IMR-90 (cell line): ENCODE measurements around the gene INPP1. TPM values are rescaled to one million over a fixed set of nuclear protein-coding genes. Genes with fewer than 3 reads are reported as not detected.

Source experiments
- ATAC-seq: fragments of 200-7000 bp; cut with Tn5 transposase; 2 replicates; pipeline ENCODE4 v1.9.1; 2020; ENCODE audit warnings: low read depth, mild to moderate bottlenecking, moderate library complexity
- BruUV-seq: library from RNA; stranded (reverse); fragments of 400-500 nt; replicated peaks from 2 replicates; lab custom pipeline; 2021; lab: Mats Ljungman, UMichigan
- CTCF ChIA-PET: fragments of 300-600 bp; formaldehyde crosslinking; extraction: SDS; loops from one replicate; lab custom pipeline; 2021; ENCODE audit warnings: antibody characterized with exemption; lab: Yijun Ruan, JAX
- POLR2A ChIA-PET: fragments of 300-600 bp; sonication (Branson Sonifier 250); formaldehyde crosslinking; loops from one replicate; lab custom pipeline; 2022; ENCODE audit warnings: antibody characterized with exemption; ENCODE audit not compliant: unreplicated experiment; lab: Charles Lee
- DNase-seq: peaks from one replicate; pipeline ENCODE4 v3.0.0; 2013
- H2AFZ ChIP-seq: replicated peaks from 2 replicates; pipeline ENCODE3; 2013; ENCODE audit warnings: low read length, mild to moderate bottlenecking; ENCODE audit not compliant: poor library complexity
- H2AK5ac ChIP-seq: 2 replicates; pipeline ENCODE4 v1.6.1; 2013; ENCODE audit warnings: low read depth, low read length, inconsistent platforms
- H2AK9ac ChIP-seq: replicated peaks from 2 replicates; pipeline ENCODE3; 2013; ENCODE audit warnings: mild to moderate bottlenecking, low read depth, low read length, moderate library complexity; ENCODE audit not compliant: poor library complexity
- H2BK120ac ChIP-seq: 2 replicates; pipeline ENCODE4 v1.6.1; 2013; ENCODE audit warnings: low read depth, low read length, inconsistent platforms
- H2BK15ac ChIP-seq: 3 replicates; pipeline ENCODE4 v1.6.1; 2013; ENCODE audit warnings: low read depth, low read length, inconsistent platforms
- H2BK20ac ChIP-seq: 2 replicates; pipeline ENCODE4 v1.6.1; 2013; ENCODE audit warnings: low read depth, mild to moderate bottlenecking, inconsistent platforms, low read length, moderate library complexity
- H2BK5ac ChIP-seq: 2 replicates; pipeline ENCODE4 v1.6.1; 2013; ENCODE audit warnings: mild to moderate bottlenecking, low read depth, low read length, inconsistent platforms; ENCODE audit not compliant: poor library complexity, severe bottlenecking
- H3K14ac ChIP-seq: replicated peaks from 2 replicates; pipeline ENCODE4 v1.6.1; 2013; ENCODE audit warnings: low read depth, low read length, inconsistent platforms
- H3K18ac ChIP-seq: 2 replicates; pipeline ENCODE4 v1.6.1; 2013; ENCODE audit warnings: low read depth, low read length, control low read depth
- H3K23ac ChIP-seq: 2 replicates; pipeline ENCODE4 v1.6.1; 2013; ENCODE audit warnings: low read depth, low read length, inconsistent platforms
- H3K27ac ChIP-seq: 2 replicates; pipeline ENCODE4 v1.5.1; 2013; ENCODE audit warnings: mild to moderate bottlenecking, control low read depth, low read length; ENCODE audit not compliant: insufficient read depth
- H3K27me3 ChIP-seq: 2 replicates; pipeline ENCODE4 v1.6.1; 2013; ENCODE audit warnings: low read length; ENCODE audit not compliant: control insufficient read depth, insufficient read depth
- H3K36me3 ChIP-seq: 2 replicates; pipeline ENCODE4 v1.6.1; 2013; ENCODE audit warnings: low read length, mixed read lengths; ENCODE audit not compliant: control insufficient read depth, insufficient read depth
- H3K4ac ChIP-seq: 2 replicates; pipeline ENCODE4 v1.6.1; 2013; ENCODE audit warnings: low read depth, low read length, inconsistent platforms
- H3K4me1 ChIP-seq: 2 replicates; pipeline ENCODE4 v1.6.1; 2013; ENCODE audit warnings: low read length, mixed read lengths; ENCODE audit not compliant: control insufficient read depth, insufficient read depth
- H3K4me2 ChIP-seq: 2 replicates; pipeline ENCODE4 v1.6.1; 2013; ENCODE audit warnings: low read depth, mild to moderate bottlenecking, control low read depth, low read length, moderate library complexity
- H3K4me3 ChIP-seq: 2 replicates; pipeline ENCODE4 v1.5.1; 2013; ENCODE audit warnings: low read depth, mild to moderate bottlenecking, control low read depth, low read length, moderate library complexity; ENCODE audit not compliant: insufficient read depth
- H3K56ac ChIP-seq: 2 replicates; pipeline ENCODE4 v1.6.1; 2013; ENCODE audit warnings: low read length, inconsistent platforms; ENCODE audit not compliant: insufficient read depth; ENCODE audit errors: extremely low read depth
- H3K79me1 ChIP-seq, 2 experiments: 2 replicates each; pipeline ENCODE4 v1.6.1; 2013; ENCODE audit warnings: low read length in 2 of 2, inconsistent platforms in 1 of 2, low read depth in 1 of 2
- H3K9ac ChIP-seq: 2 replicates; pipeline ENCODE4 v1.6.1; 2013; ENCODE audit warnings: low read depth, low read length, control low read depth
- H3K9me1 ChIP-seq: 2 replicates; pipeline ENCODE4 v1.6.1; 2013; ENCODE audit warnings: low read length, inconsistent platforms; ENCODE audit not compliant: insufficient read depth
- H3K9me3 ChIP-seq: 2 replicates; pipeline ENCODE4 v1.6.1; 2013; ENCODE audit warnings: low read length; ENCODE audit not compliant: control insufficient read depth, insufficient read depth
- H4K20me1 ChIP-seq: 2 replicates; pipeline ENCODE4 v1.6.1; 2013; ENCODE audit warnings: low read length, inconsistent platforms; ENCODE audit not compliant: insufficient read depth
- H4K5ac ChIP-seq: 2 replicates; pipeline ENCODE4 v1.6.1; 2013; ENCODE audit warnings: mild to moderate bottlenecking, low read depth, low read length, control low read depth
- H4K8ac ChIP-seq, 2 experiments: 2 replicates each; pipeline ENCODE4 v1.6.1; 2013; ENCODE audit warnings: low read depth in 2 of 2, low read length in 2 of 2, control low read depth in 1 of 2, inconsistent platforms in 1 of 2
- H4K91ac ChIP-seq: 2 replicates; pipeline ENCODE4 v1.6.1; 2013; ENCODE audit warnings: low read depth, low read length, inconsistent platforms; ENCODE audit not compliant: insufficient read depth
- CHD1 ChIP-seq: IDR thresholded peaks from 2 replicates; pipeline ENCODE4 v1.6.1; 2012; ENCODE audit warnings: low read depth, low read length, improper control_type of control experiment
- CTCF ChIP-seq: conservative IDR thresholded peaks from 2 replicates; pipeline ENCODE4 v1.5.1; 2012; ENCODE audit warnings: mild to moderate bottlenecking, low read depth, low read length, improper control_type of control experiment
- ELK1 ChIP-seq: fragments of 150-350 bp; IDR thresholded peaks from 2 replicates; pipeline ENCODE4 v1.6.1; 2016; ENCODE audit warnings: low read depth, mild to moderate bottlenecking, low read length, moderate library complexity, borderline replicate concordance
- MAFK ChIP-seq: IDR thresholded peaks from 2 replicates; pipeline ENCODE4 v1.6.1; 2012; ENCODE audit warnings: low read depth, low read length, improper control_type of control experiment
- POLR2A ChIP-seq: IDR thresholded peaks from 2 replicates; pipeline ENCODE4 v1.6.1; 2012; ENCODE audit warnings: mild to moderate bottlenecking, low read depth, low read length
- RCOR1 ChIP-seq: IDR thresholded peaks from 2 replicates; pipeline ENCODE4 v1.6.1; 2012; ENCODE audit warnings: mild to moderate bottlenecking, low read length, improper control_type of control experiment; ENCODE audit not compliant: insufficient replicate concordance
- RFX5 ChIP-seq: IDR thresholded peaks from 2 replicates; pipeline ENCODE4 v1.8.0; 2012; ENCODE audit warnings: low read depth, mild to moderate bottlenecking, low read length, moderate library complexity
- SMC3 ChIP-seq: fragments of 150-350 bp; IDR thresholded peaks from 2 replicates; pipeline ENCODE4 v1.6.1; 2016; ENCODE audit warnings: low read depth, mild to moderate bottlenecking, antibody characterized with exemption, low read length, moderate library complexity
- WGBS, 2 experiments: methylation state at CpG; one replicate each; pipeline versions ENCODE4 v1.1.5 to v1.1.7; 2013; ENCODE audit warnings: missing lambda C conversion rate in 2 of 2; ENCODE audit not compliant: insufficient read length in 1 of 2; ENCODE audit errors: extremely low coverage in 2 of 2; 5-methylcytosine and 5-hydroxymethylcytosine counted together
- dilution Hi-C: fragments of 300-500 bp; cut with HindIII; formaldehyde crosslinking; loops from one replicate; pipeline ENCODE4 v1.14.3; 2018; ENCODE audit warnings: low sequenced_read_pairs; ENCODE audit not compliant: unreplicated experiment
- in situ Hi-C: fragments of 300-500 bp; cut with MboI; formaldehyde crosslinking; loops from 3 replicates; pipeline ENCODE4 v1.14.3; 2019; ENCODE audit warnings: low sequenced_read_pairs, inconsistent platforms, mixed read lengths
- intact Hi-C: fragments of 100-400 bp; cut with micrococcal nuclease; formaldehyde crosslinking; loops from 2 replicates; pipeline ENCODE4 v1.10.0; 2022
- polyA plus RNA-seq, 3 experiments: library from polyadenylated mRNA; depleted of rRNA; stranded (reverse); fragments of >200 nt; gene quantifications; 2 replicates each; pipeline ENCODE4 v1.2.3, GENCODE V29; 2012; ENCODE audit warnings: low replicate concordance in 1 of 3
- total RNA-seq: library from RNA; depleted of rRNA; stranded (reverse); fragments of >200 nt; gene quantifications from 2 replicates; pipeline ENCODE4 v1.2.3, GENCODE V29; 2012

Gene INPP1
- total and polyA plus RNA-seq, 2 of the 4 experiments (the other 2 are of a cell fraction) = 4.1 to 10.1 TPM

GRCh38 chr2:190409616-190410015 lies 66.2 kb downstream of the INPP1 start:
- CTCF ChIA-PET = no interaction called here
- DNase-seq = no peak
- BruUV-seq = no TSS peak

More at GRCh38 chr2:190409616-190410015, 66.2 kb downstream of the INPP1 start:
- Histone ChIP-seq H2AFZ (no peak overlapping the region), H3K27me3 (peaks cover 13% of the 10 kb centered on the region; the same call in 1 of the 2 replicates), H3K4ac (no peak overlapping the region), H2AK5ac (no peak overlapping the region), H2BK15ac (no peak overlapping the region), H2BK5ac (no peak overlapping the region), H3K9me3 (no peaks in the 10 kb centered on the region), H4K5ac (no peak overlapping the region), H3K4me1 (peaks cover 2% of the 10 kb centered on the region; the same call in 1 of the 2 replicates), H3K9me1 (no peaks in the 10 kb centered on the region), H2AK9ac (no peak overlapping the region), H3K14ac (no peak overlapping the region), H3K4me3 (no peak overlapping the region), H3K23ac (peak overlapping the region; percentile 26; the same call in 1 of the 2 replicates), H3K56ac (no peak overlapping the region), H3K79me1 (no peaks in the 10 kb centered on the region), H4K8ac (no peak overlapping the region), H2BK20ac (no peak overlapping the region), H4K20me1 (no peaks in the 10 kb centered on the region), H3K18ac (no peak overlapping the region), H3K9ac (no peak overlapping the region), H4K91ac (no peak overlapping the region), H3K27ac (no peak overlapping the region), H3K4me2 (peak overlapping the region; percentile 47; the same call in 1 of the 2 replicates), H2BK120ac (no peak overlapping the region), H3K36me3 (no peaks in the 10 kb centered on the region)
- in situ Hi-C loops = loop anchor here (10.0 kb wide), 1 partner anchor 95 kb away; no protein-coding TSS in a partner anchor
- no peak for ATAC-seq
- intact Hi-C loops = loop anchor here (5.0 kb wide), 2 partner anchors 58 to 88 kb away; no protein-coding TSS in a partner anchor
- 100% methylated on average over 1 of the region's 2 CpGs; no CpG with 5 or more reads in 1 of the 2 experiments for WGBS, 2 experiments
- dilution Hi-C loops = no loop called here
- TF ChIP-seq CTCF = no peak
- no peak for TF ChIP-seq POLR2A
- no peak for TF ChIP-seq MAFK
- TF ChIP-seq CHD1 = no peak
- no peak for TF ChIP-seq RFX5
- TF ChIP-seq RCOR1 = no peak
- no peak for TF ChIP-seq SMC3
- no peak for TF ChIP-seq ELK1
- POLR2A ChIA-PET = no interaction called here
